GM18511 (cell line): ENCODE measurements around the gene THADA.
"Not testable (repeated sequence)": the region's sequence is repeated elsewhere in the genome, so short reads cannot be mapped to it uniquely, and the experiment has no call there.

Experiments
- ATAC-seq: cut with Tn5 transposase; IDR thresholded peaks from one replicate; pipeline ENCODE4 v1.9.1; 2021; ENCODE audit warnings: mild to moderate bottlenecking, moderate library complexity; ENCODE audit not compliant: unreplicated experiment

The THADA gene, protein sequence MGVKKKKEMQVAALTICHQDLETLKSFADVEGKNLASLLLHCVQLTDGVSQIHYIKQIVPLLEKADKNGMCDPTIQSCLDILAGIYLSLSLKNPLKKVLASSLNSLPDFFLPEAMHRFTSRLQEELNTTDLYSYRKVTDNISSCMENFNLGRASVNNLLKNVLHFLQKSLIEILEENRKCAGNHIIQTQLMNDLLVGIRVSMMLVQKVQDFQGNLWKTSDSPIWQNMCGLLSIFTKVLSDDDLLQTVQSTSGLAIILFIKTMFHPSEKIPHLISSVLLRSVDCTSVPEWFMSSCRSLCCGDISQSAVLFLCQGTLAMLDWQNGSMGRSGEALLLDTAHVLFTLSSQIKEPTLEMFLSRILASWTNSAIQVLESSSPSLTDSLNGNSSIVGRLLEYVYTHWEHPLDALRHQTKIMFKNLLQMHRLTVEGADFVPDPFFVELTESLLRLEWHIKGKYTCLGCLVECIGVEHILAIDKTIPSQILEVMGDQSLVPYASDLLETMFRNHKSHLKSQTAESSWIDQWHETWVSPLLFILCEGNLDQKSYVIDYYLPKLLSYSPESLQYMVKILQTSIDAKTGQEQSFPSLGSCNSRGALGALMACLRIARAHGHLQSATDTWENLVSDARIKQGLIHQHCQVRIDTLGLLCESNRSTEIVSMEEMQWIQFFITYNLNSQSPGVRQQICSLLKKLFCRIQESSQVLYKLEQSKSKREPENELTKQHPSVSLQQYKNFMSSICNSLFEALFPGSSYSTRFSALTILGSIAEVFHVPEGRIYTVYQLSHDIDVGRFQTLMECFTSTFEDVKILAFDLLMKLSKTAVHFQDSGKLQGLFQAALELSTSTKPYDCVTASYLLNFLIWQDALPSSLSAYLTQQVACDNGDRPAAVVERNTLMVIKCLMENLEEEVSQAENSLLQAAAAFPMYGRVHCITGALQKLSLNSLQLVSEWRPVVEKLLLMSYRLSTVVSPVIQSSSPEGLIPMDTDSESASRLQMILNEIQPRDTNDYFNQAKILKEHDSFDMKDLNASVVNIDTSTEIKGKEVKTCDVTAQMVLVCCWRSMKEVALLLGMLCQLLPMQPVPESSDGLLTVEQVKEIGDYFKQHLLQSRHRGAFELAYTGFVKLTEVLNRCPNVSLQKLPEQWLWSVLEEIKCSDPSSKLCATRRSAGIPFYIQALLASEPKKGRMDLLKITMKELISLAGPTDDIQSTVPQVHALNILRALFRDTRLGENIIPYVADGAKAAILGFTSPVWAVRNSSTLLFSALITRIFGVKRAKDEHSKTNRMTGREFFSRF (N-terminal part only)

DNA sequence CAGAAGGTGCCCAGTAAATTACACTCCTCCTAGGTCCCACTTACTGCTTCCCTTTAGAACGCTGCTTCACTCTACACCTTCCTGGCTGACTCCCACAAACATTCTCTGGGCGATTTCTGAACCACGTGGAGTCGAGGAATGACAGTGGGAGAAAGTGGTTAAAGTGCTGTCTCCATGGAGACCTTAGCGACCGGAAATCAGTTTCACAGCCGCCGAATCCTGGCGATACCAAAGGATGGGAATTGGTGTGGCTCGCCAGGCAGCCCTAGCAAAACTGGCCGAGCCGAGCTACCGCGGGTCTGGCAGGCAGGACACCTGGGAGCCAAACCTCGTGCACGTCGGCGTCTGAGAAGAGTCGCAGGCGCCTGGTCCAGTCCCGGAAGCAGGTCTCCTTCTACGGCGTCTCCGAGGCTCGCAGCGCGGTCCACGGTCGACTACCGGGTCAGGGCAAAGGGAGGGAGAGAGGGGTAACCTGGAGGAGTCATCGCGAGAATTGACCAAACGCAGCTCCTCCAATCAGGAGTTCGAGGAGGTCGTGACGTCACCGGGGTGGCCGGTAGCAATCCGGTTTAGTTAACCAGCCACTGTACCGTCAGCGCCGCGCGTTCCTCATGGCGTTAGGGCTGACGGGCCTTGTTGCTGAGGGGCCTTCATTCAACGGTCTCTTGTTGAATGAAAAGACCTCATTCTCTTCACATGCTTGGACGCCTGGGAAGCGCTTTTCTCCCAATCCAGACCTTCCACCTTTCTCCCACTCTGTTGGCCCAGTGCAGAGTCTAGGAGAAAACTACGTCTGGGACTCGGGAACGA is at the start of gene THADA:
Gene THADA, minus strand, starts transcription at position 436 of the 810 bp plus-strand sequence. CDS start 3,646 bp downstream, outside the sequence.
- ATAC-seq: peak; percentile 99

DNA sequence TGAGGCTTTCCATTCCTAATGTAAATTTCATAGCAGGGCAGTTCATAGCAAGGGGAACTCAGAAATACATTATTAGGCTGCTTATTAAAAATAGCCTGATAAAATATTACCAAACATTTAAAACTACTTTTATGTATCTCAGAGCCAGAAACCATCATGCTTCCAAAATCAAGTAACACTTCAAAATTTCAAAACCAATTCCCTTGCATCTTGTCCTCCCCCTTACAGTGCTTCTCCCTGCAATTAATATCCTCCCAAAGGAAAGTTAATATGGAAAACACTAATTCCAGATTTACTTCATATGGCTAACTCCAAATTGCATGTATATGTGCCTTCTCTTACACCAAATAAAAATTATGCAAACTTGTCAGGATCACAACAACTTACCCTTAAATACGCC is 47.8 kb upstream of the THADA start:
- ATAC-seq: no peak

DNA sequence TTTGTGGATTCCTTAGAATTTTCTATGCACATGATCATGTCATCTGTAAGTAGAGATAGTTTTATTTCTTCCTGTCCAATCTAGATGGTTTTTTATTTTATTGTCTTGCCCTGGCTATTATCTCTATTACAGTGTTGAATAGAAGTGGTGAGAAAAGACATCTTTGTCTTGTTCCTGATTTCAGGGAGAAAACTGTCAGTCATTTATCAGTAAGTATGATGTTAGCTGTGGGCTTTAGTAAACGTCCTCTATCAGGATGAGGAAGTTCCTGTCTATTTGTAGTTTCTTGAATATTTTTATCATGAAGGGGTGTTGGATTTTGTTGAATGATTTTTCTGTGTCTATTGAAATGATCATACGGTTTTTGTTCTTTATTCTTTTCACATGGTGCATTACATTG is 46.5 kb upstream of the THADA start:
- no peak for ATAC-seq

DNA sequence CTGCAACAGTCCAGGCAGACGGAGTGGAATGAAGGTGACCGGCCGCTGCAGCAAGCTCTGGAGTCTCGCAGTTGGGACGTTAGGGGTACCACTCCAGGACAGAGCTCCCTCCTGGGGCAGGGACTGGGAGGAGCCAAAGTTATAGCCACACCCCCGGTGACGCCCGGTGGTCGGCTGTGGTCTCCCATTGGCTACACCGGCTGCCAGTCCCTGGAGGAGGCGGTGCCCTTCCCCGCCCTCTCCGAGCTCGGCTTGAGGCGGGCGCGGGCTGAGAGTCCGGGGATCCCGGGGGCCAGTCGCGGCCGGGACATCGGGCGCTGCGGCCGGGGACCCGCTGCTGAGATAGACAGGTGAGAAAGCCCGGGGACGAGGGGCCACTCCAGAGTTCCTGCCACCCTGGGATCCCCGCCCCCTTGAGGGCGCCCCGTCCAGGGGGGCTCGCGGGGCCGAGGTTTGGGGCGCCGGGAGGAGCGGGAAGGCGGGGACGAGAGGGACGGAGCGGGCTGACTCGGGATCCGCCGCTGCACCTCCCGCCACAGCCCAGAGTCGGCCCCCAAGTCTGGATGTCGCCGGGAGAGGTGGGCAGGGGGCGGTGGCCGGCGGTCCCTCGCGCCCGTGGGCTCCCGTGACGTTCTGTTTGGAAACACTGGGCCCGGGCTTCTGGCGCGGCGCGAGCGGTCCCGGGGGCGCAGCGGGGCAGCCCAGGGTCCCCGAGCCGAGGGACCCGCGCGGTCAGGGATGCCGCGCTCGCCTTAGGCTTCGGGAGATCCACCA is 41.4 kb upstream of the THADA start, which contains the start of gene PLEKHH2:
Gene PLEKHH2, plus strand, starts transcription at position 231 of the 774 bp plus-strand sequence. CDS start 7,414 bp downstream, outside the sequence.
- peak; percentile 100 for ATAC-seq

DNA sequence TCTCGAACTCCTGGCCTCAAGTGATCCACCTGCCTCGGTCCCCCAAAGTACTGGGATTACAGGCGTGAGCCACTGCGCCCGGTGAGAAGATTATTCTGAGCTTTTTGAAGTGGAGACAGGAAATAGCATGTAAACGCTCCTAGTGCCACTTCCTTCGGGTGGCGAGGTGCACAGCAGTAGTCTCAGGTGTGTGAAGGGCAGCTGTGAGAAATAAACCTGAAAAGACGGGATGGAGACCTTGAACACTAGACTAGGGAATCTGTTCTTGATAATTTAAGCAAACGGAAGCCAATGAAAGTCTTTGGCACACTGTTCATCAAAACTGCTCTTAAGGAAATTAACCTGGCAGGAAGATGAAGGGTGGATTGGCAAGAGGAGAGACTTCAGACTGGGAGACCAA is 40.8 kb upstream of the THADA start:
- peak; percentile 11 for ATAC-seq

DNA sequence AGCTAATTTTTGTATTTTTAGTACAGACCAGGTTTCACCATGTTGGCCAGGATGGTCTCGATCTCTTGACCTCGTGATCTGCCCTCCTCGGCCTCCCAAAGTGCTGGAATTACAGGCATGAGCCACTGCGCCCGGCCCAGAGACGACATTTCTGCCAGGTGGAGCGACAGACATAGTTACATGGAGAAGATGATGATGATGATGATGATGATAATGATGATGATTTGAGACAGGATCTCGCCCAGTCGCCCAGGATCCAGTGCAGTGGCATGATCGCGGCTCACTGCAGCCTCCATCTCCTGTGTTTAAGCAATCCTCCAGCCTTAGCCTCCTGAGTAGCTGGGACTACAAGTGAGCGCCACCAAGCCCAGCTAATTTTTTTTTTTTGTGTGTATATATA is 40.3 kb upstream of the THADA start:
- ATAC-seq: not testable (repeated sequence)

DNA sequence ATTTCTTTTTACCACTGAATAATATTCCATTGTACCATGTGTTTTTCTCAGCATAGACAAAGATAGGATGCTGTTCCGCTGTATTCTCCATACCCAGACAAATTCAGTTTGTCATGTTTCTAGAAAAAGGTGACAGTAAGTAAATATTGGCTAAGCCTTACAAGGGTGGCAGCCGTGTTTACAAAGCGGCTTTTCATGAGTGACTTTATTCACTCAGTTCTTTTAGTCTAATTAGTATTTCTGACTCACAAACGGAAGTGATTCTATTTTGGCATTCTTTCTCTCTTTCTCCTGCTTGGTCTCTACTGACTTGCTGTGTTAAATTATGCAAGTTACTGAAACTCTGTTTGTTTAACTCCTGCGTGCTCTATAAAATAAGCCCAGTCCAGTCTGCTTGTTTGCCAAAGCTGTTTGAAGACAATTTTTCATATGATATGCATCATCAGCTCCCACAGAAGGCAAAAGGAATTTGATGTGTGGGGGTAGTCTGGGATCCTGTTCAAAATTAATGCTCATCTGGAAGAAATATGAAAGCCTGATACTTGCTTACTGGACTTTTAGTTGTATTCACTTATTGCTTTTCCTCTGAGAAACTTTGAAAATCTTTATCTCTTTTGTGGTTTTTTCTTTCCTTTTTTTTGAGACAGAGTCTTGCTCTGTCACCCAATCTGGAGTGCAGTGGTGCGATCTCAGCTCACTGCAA is 38.9 kb upstream of the THADA start:
- no peak for ATAC-seq

DNA sequence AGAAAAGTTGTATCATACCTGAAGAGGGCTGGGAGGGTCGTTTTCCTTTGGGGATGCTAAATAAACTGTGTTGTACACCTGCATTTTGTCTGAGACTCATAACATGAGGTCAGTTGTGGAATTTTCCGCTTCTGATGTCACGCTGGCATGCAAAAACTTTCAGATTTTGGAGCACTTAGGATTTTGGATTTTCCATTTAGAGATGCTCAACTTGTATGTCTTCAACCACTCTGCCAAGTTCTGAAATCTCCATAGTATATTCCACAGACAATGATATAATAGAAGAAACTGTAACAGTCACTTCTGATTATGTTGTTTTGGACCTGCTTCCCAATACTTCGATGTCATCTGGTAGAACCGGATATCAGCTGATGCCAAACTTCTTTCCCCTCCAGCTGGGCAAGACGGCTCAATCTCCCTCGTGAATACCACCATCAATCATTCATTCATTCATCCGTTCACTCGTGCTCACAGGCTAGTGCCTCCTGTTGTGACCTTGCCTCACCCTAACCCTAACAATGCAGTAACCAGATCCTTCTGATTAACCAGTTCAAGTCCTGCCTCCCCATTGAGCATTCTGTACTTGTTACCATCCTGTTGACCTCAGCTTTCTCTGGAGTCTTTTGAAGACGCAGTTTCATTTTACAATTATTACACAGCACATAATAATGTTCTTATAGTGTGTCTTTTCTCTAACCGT is 35.9 kb upstream of the THADA start:
- ATAC-seq: no peak

DNA sequence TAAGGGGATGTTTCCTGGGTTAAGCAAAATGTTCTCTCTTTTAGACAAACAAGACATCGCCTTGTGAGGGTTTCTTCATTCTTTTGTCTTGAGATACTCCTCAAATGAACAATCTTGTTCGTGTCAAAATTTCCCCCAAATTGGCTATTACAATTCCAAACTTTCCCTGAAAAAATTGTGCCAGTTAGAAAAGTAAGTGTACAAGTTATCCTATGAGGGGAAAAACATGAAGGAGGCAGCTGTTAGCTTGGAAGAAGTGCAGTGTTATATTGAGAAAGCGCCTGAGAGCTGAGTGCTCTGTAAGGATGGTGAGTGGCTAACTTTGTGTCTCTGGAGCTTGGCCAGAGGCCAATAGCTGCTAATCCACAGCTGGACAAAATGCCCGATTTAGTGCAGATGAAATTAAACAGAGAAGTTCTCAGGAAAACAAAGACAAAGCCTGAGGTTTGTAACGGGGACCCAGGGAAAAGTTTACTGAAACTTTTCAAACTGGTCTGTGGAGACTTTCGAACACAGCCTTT is 27.2 kb upstream of the THADA start:
- no peak for ATAC-seq

DNA sequence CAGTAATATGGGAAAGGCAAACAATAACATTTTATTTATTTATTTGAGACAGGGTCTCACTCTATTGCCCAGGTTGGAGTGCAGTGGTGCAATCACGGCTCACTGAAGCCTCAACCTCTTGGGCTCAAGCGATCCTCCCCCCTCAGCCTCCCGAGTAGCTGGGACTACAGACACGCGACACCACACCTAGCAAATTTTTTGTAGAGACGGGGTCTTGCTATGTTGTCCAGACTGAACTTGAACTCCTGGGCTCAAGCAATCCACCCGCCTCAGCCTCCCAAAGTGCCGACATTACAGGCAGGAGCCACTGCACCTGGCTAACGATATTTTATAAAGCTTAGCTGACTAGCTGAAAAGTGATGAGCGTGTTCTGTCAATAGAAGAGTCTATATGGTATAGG is 23.7 kb upstream of the THADA start:
- ATAC-seq: no peak

DNA sequence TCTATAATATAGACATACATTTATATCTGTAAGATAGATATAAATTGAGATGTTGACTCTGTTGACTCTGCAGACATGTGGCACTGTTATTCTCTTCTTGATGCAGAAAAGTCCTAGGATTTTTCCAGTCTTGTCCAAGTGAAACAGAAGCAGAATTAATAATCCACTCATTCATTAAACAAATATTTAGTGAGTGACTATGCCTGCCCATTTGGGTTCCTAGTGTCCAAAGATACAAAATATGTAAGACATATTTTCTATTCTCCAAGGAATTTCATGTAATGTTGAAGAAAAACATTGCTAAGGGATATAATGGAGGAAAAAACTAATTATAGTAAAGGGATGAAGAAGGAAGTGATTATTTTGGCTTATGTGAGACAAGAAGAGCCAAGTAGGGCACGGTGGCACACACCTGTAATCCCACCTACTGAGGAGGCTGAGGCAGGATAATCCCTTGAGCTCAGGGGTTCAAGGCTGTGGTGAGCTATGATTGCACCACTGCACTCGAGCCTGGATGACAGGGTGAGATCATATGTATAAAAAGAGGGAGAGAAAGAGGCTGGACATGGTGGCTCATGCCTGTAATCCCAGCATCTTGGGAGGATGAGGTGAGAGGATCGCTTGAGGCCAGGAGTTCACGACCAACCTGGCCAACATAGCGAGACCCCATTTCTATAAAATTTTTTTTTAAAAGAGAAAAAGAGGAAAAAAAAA is 21.3 kb upstream of the THADA start:
- ATAC-seq: no peak

DNA sequence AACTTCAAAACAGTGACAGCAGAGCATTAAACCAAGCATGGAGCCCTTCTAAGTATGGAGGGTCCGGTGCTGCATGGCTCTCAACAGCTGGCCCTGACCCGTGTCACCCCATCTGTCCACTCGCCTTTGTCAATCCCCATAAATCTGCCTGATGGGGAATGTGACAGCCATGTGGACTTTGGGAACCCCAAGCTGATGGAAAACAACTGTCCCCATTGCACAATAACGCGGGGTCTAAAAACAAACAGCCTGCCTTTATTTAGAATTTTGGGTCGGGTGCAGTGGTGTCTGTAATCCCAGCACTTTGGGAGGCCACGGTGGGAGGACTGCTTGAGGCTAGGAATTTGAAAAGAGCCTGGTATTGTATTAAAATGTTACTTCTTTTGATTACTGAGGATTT is 17.1 kb upstream of the THADA start:
- ATAC-seq: no peak

DNA sequence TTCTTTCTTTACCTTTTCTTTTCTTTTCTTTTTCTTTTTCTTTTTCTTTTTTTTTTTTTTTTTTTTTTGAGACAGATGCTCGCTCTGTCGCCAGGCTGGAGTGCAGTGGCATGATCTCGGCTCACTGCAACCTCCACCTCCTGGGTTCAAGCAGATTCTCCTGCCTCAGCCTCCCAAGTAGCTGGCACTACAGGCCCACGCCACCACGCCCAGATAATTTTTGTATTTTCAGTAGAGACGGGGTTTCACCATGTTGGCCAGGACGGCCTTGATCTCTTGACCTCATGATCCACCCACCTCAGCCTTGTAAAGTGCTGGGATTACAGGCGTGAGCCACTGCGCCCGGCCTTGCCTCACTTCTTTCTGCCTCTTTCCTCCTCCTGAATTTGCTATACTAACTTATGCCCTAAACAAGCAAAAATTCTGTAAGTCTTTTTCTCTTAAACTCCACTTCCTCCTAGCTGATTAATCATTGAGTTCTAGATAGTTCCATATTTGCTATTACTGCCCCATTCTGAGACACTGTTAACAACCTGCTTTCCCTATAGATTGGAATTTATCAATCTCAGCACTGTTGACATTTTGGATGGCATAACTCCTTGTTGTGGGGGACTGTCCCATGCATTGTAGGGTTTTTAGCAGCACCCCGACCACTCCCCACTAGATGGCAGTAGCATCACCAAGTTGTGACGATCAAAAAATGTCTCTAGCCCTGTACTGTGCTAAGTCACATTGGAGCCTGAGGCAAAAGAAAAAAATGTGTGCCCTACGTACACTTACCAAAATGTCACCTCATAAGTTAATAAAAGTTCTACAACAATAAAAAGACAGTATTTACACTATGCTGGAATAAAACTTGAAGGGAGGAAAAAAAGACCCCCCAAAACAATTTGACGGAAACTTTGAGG is 16.4 kb upstream of the THADA start:
- ATAC-seq: no peak

DNA sequence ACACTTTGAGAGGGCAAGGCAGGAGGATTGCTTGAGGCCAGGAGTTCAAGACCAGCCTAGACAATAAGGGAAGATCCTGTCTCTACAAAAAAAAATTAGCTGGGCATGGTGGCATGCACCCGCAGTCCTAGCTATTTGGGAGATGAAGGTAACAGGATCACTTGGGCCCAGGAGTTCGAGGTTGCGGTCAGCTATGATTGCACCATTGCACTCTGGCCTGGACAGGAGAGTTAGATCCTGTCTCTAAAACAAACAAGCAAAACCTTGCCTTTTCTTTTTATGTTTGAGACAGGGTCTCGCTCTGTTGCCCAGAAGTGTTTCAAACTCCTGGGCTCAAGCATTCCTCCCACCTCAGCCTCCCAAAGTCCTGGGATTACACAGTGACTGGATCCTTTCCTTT is 14.5 kb upstream of the THADA start:
- ATAC-seq: no peak

DNA sequence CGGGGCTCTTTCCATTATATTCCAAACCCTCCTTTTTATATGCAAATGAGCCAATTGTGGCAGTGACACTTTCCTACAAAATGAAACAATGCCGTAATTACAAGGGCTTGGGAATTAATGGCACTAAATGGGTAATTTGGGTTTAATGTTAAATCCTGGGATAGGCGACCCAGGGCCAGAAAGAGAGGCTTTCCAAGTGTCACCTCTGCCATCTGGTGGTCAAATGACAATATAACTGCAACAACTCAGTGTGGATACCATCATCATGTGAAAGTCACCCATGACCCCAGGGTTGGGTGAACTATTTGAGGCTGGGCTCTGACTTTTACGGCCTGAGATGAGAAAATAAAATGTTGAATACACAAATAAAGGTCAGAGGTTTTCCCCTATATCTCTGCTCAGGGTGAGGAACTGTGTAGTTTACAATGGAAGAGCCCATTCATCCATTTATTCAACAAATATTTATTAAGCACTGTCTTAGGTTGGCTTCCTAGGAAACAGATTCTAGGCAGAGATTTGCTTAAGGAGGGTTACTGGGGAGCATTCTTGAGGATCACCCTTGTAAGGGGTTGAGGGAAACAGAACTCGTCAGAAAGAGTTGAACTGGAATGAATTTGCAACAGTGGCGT is 13.6 kb upstream of the THADA start:
- peak; percentile 69 for ATAC-seq

DNA sequence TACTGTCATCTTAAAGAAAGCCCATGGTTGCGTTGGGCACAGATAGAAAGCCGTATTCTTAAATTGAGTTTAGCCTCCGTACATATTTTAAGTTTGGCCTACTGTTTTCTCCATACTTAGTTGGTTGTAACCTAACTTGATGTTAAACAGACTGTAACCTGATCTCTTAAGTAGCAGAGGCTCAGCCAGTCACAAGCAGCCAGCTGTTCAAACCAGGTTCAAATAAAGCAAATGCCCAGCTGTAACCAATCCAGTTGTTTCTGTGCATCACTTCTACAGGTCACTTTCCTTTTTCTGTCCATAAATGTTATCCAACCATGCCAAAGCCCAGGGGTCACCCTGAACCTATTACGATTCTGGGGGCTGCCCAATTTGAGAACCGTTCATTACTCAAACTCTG is 10.0 kb upstream of the THADA start:
- no peak for ATAC-seq
